Nephron progenitor cell (in vitro differentiated cells): ENCODE results near the gene ZBTB18.
"Not testable (repeated sequence)": the region's sequence is repeated elsewhere in the genome, so short reads cannot be mapped to it uniquely, and the experiment has no call there.

Experiments used
- DNase-seq: peaks from one replicate; pipeline ENCODE4 v3.0.0; 2021
- H3K27ac Mint-ChIP-seq: 2 replicates; pipeline ENCODE4 v1.8.0; 2021; ENCODE audit warnings: mild to moderate bottlenecking, moderate library complexity, mixed read lengths
- H3K27me3 Mint-ChIP-seq: 2 replicates; pipeline ENCODE4 v1.8.0; 2021; ENCODE audit warnings: mild to moderate bottlenecking, low read depth, mixed read lengths; ENCODE audit not compliant: poor library complexity
- H3K36me3 Mint-ChIP-seq: 2 replicates; pipeline ENCODE4 v1.8.0; 2021; ENCODE audit warnings: low read depth, mixed read lengths
- H3K4me1 Mint-ChIP-seq: 2 replicates; pipeline ENCODE4 v1.8.0; 2021; ENCODE audit warnings: mixed read lengths
- H3K4me3 Mint-ChIP-seq: 2 replicates; pipeline ENCODE4 v1.8.0; 2021; ENCODE audit warnings: mild to moderate bottlenecking, moderate library complexity, mixed read lengths
- H3K9me3 Mint-ChIP-seq: 2 replicates; pipeline ENCODE4 v1.8.0; 2021; ENCODE audit warnings: mild to moderate bottlenecking, moderate library complexity, mixed read lengths
- CTCF ChIP-seq: fragments of 200-600 bp; sonication (generic); IDR thresholded peaks from 2 replicates; pipeline ENCODE4 v1.5.0; 2021; ENCODE audit warnings: antibody characterized with exemption

ZBTB18 gene

GRCh38 chr1:244010703-244011123 is 40.4 kb upstream of the ZBTB18 start:
- TF ChIP-seq CTCF, result no peak
- no peaks in the 10 kb centered on the region for H3K4me1 Mint-ChIP-seq
- H3K27me3 Mint-ChIP-seq, result peaks cover 24% of the 10 kb centered on the region
- H3K36me3 Mint-ChIP-seq, result no peaks in the 10 kb centered on the region
- no peaks in the 10 kb centered on the region for H3K9me3 Mint-ChIP-seq
- H3K27ac Mint-ChIP-seq, result no peak overlapping the region
- no peak for DNase-seq
- H3K4me3 Mint-ChIP-seq, result no peak overlapping the region

GRCh38 chr1:244011271-244011670 is 39.8 kb upstream of the ZBTB18 start:
- no peaks in the 10 kb centered on the region for H3K4me1 Mint-ChIP-seq
- H3K36me3 Mint-ChIP-seq, result no peaks in the 10 kb centered on the region
- no peak for DNase-seq
- no peak overlapping the region for H3K27ac Mint-ChIP-seq
- H3K9me3 Mint-ChIP-seq, result no peaks in the 10 kb centered on the region
- no peak overlapping the region for H3K4me3 Mint-ChIP-seq
- TF ChIP-seq CTCF, result no peak
- peaks cover 24% of the 10 kb centered on the region for H3K27me3 Mint-ChIP-seq

- no peaks in the 10 kb centered on the region for H3K9me3 Mint-ChIP-seq
- H3K27me3 Mint-ChIP-seq, result peaks cover 24% of the 10 kb centered on the region
- no peaks in the 10 kb centered on the region for H3K36me3 Mint-ChIP-seq
- no peak overlapping the region for H3K4me3 Mint-ChIP-seq
- no peak overlapping the region for H3K27ac Mint-ChIP-seq
- no peak for DNase-seq
- no peak for TF ChIP-seq CTCF
- no peaks in the 10 kb centered on the region for H3K4me1 Mint-ChIP-seq
Observed at GRCh38 chr1:244011786-244012185, 39.3 kb upstream of the ZBTB18 start.

- Mint-ChIP-seq H3K27me3 (peaks cover 24% of the 10 kb centered on the region), H3K27ac (no peak overlapping the region), H3K36me3 (no peaks in the 10 kb centered on the region), H3K4me1 (no peaks in the 10 kb centered on the region), H3K4me3 (no peak overlapping the region), H3K9me3 (no peaks in the 10 kb centered on the region)
- no peak for DNase-seq
- TF ChIP-seq CTCF, result no peak
Observed at GRCh38 chr1:244012202-244012601, 38.9 kb upstream of the ZBTB18 start.

GRCh38 chr1:244013100-244013499 is 38.0 kb upstream of the ZBTB18 start:
- Mint-ChIP-seq H3K36me3 (no peaks in the 10 kb centered on the region), H3K4me1 (no peaks in the 10 kb centered on the region), H3K4me3 (no peak overlapping the region), H3K9me3 (no peaks in the 10 kb centered on the region), H3K27me3 (peaks cover 20% of the 10 kb centered on the region), H3K27ac (no peak overlapping the region)
- DNase-seq, result no peak
- no peak for TF ChIP-seq CTCF

- not testable (repeated sequence) for H3K4me1 Mint-ChIP-seq, H3K36me3 Mint-ChIP-seq, DNase-seq, H3K27ac Mint-ChIP-seq, H3K4me3 Mint-ChIP-seq, H3K9me3 Mint-ChIP-seq
- peaks cover 15% of the 10 kb centered on the region for H3K27me3 Mint-ChIP-seq
Observed at GRCh38 chr1:244014862-244015261, 36.2 kb upstream of the ZBTB18 start.
